Middle frontal gyrus (tissue), 1 donor: ENCODE measurements around the gene C1QTNF1.

Experiments used
- DNase-seq: peaks from one replicate; pipeline ENCODE4 v3.0.0-alpha.2; 2015; ENCODE audit warnings: low spot score; ENCODE audit errors: extremely low spot score

Gene C1QTNF1

DNA sequence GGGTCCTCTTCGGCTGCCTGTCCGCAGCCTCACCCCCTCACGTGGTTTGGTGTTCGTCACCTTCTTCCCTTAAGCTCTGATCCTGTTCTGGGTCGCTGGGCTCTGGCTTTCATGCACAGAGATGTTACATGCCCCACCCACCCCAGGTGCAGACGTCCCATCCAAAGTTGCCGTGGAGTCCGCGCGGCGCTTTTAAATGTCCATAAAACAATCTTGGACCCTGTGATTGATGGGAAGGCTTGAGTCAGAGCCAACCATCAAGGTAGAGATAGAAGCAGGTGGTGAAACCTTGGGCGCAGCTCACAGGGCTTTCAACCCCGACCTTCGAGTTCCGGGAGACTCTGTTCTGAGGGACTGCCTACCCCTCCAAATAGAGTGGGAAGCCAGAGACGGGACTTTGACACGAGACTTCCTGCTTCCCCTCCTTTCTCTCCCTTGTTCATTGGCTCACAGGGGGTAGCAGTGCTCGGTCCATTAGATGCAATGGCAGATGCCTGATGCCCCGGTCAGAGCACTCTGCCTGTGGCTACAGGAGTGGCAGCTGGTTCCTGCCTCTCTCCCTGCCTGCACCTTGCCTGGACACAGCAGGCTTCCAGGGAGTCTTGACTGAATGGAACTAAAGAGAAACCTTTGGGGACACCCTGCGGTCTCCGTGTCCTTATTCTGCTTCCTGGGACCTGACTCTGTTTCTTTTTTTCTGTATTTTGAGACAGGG, 54.7 kb downstream of the C1QTNF1 start:
- DNase-seq, result no peak

DNA sequence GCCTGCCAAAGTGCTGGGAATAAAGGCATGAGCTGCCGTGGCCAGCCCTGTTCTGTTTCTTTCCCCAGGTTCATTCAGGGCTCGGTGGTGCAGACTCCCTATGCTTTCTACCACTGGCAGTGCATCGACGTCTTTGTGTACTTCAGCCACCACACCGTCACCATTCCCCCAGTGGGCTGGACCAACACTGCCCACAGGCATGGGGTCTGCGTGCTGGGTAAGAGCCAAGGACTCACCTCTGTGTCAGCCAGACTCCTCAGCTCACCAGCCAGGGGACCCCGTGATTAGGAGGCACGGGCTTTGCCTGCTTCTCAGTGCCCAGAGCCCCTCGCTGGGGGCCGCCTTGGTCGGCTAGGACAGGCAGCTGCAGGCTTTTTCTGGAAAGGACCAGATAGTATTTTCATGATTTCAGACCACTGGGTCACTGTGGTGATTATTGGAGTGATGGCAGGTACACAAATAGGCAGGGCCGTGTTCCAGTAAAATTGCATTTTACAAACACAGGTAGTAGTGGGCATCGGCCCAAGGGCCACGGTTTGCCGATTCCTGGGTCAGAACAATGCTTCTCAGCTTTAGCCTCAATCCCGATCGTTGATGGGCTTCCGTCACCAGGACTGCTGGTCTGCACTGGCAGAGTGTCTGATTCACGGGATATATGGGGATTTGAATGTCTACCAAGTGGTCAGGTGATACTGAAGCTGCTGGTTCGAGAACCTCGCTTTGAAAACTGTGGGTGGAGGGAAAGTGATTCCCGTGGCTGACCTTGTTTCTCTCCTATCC, 55.6 kb downstream of the C1QTNF1 start:
- DNase-seq, result no peak

DNA sequence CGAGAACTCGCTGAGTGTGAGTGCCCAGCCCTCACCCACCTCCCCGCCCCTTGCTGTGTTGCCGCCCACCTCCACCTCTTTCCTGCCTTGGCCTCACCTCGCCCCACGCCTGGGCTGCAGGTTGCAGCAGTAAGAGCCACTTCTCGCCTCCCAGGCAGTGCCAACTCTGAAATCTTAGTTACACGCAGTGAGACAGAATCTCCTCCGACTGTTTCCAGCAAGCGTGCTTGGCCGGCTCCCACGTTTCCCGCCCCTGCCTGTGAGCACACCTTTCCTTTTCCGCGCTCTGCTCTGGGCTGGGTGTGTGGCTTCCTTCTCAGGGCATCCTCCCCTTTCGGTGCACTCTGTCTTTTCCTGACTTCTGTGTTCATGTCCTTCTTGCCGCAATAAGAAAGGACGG, 56.4 kb downstream of the C1QTNF1 start:
- no peak for DNase-seq

- no peak for DNase-seq
These were observed 56.9 kb downstream of the C1QTNF1 start for GRCh38 chr17:79080761-79081290.

DNA sequence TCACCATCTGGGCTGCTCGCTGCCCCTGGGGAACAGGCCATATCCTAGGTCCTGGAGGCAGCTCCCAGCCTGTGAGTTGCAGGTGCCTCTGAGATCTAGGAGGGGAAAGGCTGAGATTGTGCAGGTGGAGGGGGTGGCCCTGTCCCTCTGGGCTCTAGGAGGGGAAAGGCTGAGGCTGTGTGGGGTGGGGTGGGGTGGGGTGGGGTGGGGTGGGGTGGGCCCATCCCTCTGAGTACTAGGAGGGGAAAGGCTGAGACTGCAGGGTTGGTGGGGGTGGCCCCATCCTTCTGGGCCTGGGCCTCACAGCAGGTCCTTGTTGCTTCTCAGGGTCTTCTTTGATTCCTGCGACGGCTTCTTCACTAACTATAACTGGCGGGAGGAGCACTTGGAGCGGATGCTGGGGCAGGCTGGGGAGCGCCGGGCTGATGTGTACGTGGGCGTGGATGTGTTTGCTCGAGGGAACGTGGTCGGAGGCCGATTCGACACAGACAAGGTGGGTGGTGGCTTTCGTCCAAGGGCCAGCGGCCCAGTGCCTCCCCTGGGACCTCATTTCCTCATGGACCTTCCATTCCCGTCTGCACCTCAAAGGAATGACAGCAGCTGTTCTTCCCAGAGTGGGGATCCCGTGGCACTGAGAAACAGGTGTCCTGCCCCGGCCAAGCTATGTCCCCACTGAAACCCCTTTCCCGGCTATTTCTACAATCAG, 57.8 kb downstream of the C1QTNF1 start:
- no peak for DNase-seq

DNA sequence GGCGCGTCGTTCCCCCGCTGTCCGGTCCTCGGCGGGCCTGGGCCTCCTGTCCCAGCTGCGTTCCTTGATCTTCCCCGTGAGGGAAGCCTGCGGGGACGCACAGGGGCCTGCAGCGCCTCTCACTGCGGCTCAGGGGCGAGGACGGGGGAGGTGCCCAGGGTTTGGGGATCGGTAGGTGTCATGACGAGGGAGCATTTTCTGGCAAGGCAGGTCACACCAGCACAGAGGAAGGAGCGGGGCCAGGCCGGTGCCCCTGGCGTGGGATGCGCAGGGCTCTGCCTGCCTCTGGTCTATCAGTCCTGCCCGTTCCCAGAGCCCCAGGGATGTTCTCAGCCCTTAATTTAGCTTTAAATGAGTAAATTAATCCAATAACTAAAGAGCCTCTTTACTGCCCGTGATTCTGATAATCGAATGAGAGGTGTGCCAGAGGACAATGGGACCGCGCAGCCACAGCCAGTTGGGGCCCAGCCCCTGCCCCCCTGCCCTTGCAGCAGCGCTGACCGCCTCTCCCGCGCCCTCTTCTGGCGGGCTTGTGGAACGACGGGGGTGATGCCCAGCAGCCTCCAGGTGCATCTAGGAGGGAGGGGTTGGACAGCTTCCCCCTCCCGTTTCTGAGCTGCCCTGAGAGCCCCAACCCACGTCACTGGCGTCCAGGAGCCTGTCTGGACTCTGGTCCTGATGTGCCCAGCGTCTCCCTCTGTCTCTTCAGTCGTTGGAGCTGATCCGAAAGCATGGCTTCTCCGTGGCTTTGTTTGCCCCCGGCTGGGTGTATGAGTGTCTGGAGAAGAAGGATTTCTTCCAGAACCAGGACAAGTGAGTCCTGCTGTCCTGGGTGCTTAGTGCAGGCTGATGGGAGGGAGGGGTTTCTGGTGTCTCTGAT, 58.6 kb downstream of the C1QTNF1 start:
- DNase-seq, result no peak

DNA sequence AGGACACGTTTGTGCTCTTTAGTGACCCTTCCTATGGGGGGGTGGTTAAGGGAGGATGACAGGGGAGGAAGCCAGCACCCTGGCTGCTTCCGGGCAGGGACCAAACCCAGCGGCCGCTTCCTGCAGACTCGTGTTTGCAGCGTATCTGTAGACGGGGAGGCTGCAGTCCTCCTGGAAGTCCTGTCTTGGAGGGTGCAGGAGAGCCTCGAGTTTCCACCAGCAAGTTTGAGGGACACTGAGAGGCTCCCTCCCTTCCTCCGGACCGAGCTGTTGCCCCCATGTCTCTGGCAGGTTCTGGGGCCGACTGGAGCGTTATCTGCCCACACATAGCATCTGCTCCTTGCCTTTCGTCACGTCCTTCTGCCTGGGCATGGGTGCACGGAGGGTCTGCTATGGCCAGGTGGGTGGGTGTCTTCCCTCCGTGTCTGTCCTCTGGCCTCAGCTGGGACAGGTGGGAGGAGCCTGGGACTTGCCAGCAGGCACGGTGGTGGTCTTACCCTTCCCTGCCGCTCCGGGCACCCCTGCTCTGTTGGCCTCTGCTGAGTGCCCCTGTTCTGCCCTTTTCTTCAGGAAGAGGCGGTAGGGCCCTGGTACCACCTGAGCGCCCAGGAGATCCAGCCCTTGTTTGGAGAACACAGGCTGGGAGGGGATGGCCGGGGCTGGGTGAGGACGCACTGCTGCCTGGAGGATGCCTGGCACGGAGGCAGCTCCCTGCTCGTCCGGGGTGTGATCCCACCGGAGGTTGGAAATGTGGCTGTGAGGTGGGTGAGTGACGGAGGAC, 59.4 kb downstream of the C1QTNF1 start:
- DNase-seq, result no peak

DNA sequence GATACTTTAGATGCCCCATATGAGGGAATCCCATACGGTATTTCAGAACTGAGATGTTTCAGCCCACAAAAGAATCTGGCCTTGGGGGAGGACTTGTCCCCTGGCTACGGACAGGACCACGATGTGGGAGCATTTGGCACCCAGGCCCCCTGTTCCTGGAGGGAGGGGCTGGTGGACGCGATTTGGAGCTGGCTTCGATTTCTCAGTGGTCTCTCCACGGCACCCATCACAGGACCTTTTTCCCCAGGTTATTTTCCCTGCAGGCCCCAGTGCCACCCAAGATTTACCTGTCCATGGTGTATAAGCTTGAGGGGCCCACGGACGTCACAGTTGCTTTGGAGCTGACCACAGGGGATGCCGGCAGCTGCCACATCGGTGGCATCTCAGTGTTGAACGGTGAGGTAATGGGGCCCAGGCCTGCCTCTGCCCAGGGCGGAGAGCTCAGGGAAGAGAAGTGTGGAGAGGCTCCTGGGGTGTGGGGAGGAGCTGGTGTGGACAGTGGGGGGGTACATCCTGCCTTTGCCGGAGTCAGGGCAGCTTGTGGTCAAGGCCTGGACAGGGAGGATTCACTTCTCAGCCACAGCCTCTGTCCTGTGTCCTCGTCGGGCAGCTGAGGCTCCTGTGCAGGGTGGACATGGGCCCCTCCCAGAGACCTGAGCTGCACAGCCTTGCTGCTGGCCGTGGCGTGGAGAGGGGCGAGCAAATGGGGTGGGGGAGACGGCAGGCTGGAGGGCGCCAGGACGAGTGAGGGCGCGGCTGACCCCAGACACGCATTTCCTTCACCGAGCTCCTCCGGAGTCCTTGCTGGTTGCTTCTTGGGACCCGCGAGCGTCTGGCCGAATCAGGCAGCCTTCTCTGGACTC, 60.6 kb downstream of the C1QTNF1 start:
- DNase-seq, result no peak

GRCh38 chr17:79085154-79085920, 61.4 kb downstream of the C1QTNF1 start:
- DNase-seq, result no peak

DNA sequence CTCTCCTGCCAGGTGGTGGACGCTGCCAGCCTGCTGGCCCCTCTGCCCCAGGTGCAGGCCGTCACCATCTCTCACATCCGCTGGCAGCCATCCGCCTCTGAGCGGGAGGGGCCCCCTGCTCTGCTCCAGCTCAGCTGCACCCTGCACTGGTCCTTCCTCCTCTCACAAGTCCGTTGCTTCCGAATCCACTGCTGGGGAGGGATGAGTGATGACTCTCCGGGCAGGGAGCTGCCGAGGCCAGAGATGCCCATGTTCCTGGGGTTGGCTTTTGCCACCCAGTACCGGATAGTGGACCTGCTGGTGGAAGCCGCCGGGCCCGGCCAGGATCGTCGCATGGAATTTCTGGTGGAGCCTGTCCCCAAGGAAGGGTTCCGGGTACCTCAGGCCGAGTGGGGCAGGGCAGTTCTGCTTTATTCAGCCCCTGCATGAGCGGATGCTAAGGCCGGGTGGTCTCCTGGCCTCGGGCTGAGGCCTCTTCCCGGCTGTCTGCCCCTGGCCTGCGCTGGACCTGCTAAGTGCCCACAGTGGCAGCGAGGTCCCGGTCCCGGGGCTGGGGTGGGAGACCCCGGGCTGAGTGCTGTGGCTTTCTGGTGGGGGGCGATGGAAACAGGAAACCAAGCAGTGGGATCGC, 62.1 kb downstream of the C1QTNF1 start:
- DNase-seq, result no peak

DNA sequence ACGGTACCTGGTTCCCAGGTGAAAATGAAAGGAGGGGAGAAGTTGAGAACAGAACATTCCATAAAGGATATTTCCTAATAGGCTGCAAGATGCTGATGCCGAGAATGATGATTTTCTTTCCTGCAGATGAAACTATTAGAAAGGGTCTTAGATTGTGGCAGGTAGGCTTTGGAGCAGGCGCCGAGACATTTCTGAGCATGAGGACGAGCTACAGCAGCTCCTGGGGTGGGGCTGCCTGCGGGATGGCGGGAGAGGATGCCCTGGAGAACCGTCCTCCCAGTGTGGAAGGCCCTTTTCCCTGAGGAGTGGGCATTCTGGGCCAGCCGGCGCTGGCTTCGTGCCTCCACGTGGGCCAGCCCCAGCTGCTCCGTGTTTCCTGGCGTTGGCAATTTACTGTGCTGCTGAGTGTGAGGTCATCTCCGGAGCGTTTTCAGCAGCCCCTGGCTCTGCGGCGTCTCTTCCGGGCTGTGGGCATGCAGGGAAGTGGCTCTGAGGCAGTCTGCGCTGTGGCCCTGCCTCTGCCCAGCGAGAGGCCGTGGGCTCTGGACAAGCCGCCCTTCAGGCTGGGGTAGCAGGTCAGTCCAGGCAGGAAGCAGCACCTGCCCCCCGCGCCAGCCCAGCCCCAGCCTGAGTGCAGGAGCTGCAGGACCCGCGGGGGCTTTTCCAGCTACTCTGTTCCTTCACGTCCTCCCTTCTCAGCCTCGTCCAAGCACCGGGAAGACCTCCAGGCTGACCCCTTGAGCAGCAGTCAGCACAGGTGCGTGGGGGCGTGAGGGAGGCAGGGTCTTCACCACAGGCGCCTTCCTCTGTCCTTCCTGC, 62.8 kb downstream of the C1QTNF1 start:
- no peak for DNase-seq

DNA sequence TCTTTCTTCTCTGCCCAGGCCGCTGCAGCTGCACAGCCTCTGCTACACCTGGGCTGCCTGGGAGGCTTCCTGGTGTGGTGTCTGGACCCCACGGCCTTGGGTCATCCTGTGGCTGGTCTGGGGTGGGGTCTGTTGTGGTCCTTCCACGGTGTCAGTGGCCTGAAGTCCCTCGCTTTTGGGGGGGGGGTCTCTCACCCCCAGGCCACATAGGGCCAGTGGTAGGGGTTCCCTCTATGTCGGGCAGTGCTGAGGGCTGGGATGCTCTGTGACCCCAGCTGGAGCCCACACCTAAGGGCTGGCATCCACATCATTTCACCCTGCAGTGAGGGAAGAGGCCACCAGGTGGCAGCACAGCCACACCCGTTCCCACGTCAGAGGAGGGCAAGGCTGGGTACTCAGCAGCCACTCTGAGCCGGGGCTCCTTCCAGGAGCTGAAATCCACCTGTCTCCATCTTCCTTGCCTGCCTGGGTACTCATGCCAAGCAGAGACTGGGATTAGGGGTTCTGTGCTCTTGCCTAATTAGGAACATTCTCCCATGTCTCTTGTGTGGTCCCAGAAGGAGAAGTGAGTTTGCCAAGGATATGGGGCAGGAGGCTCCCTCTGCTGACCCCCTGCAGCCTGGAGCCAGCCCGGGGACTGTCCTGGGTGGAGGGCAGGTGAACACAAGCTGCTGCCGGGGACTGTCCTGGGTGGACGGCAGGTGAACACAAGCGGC, 63.6 kb downstream of the C1QTNF1 start:
- DNase-seq, result peak; percentile 31

GRCh38 chr17:79088247-79088996, 64.5 kb downstream of the C1QTNF1 start:
- DNase-seq, result no peak

DNA sequence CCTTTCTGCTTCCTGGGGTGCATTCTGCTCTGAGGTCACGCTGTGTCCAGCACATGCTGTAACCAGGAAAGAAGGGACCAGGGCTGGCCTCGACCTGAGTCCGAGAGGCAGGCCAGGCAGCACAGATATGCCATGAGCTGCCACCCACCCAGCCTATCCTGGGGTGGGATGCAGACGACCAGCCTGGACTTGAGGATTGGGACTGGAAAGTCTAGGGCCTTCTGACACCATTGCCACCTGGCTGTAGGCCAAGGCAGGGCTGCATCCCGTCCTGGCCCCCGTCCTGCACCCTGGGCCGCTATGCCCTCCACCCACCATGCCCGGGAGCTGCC, 65.0 kb downstream of the C1QTNF1 start:
- no peak for DNase-seq

GRCh38 chr17:79089720-79090442, 65.9 kb downstream of the C1QTNF1 start:
- DNase-seq, result no peak
